HG03135 (cell line): ENCODE measurements around the gene SKA1.
"Not testable (repeated sequence)": the region's sequence is repeated elsewhere in the genome, so short reads cannot be mapped to it uniquely, and the experiment has no call there.

Experiments
- ATAC-seq: cut with Tn5 transposase; IDR thresholded peaks from one replicate; pipeline ENCODE4 v1.9.1; 2021; ENCODE audit warnings: mild to moderate bottlenecking, moderate library complexity; ENCODE audit not compliant: unreplicated experiment

SKA1 gene

DNA sequence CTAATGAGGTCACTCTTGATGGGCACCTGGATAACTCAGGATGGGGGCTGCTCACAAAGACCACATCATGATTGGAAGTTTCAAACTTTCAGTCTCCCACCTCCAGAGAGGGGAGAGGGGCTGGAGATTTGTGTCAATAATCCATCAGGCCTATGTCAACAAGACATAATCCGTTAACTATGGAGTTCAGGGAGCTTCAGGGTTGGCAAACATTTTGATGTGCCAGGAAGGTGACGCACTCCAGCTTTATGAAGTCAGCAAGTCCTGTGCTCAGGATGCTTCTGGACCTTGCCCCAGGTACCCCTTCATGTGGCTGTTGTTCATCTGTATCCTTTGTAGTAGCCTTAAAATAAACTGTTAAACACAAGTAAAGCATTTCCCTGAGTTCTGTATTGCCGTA is 19.0 kb downstream of the SKA1 start:
- no peak for ATAC-seq

DNA sequence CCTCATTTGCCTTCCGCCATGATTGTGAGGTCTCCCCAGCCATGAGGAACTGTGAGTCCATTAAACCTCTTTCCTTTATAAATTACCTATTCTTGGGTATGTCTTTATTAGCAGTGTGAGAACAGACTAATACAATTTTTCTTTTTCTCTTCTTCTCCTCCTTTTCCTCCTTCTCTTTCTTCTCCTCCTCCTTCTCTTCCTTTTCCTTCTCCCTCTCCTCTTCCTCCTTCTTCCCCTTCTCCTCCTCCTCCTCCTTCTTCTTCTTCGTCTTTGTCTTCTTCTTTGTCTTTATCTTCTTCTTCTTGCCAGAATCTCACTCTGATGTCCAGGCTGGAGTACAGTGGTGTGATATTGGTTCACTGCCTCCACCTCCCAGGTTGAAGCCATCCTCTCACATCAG is 20.2 kb downstream of the SKA1 start:
- ATAC-seq = no peak

DNA sequence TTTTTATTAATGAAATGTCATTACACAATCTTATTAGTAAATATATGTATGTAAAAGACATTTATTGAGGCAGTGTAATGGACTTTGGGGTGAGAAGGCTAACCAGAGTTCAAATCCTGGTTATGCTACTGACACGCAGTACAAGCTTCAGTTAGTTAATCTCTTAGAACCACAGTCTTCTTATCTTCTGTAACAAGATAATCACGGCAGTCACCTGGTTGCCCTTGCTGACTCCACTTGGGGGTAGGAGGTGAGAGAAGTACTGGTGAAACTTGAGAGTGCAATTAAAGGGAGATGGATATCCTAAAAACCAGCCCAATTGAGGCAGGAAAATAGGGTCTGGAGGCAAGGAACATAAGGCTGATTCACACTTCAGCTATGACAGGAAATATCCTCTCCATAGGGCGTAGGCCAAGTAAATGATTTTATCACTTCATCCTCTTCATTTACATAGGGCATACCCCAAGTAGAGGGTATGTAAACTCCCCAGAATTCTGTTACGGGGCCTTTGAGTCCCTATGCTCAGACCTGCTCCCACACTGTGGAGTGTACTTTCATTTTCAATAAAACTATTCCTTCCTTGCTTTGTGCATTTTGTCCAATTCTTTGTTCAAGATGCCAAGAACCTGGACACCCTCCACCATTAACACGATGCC is 21.3 kb downstream of the SKA1 start:
- ATAC-seq = no peak

DNA sequence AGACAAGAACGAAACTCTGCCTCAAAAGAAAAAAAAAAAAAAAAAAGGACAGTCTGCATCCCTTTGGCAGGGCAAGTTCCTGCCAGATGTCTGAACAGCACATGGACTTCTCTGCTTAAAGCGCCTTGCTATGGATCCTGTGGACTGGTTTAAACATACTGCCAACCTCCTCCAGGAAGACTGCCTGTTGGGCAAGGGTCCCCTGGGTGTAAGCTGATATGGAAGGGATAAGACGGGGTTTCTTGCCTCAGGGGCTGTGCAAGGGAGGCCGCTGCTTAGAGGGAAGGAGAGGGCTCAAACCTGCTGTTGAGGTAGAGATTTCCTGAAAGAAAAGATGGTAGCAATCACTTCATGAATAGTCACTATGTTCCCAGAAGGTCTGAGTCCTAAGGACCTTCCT is 22.2 kb downstream of the SKA1 start:
- no peak for ATAC-seq

DNA sequence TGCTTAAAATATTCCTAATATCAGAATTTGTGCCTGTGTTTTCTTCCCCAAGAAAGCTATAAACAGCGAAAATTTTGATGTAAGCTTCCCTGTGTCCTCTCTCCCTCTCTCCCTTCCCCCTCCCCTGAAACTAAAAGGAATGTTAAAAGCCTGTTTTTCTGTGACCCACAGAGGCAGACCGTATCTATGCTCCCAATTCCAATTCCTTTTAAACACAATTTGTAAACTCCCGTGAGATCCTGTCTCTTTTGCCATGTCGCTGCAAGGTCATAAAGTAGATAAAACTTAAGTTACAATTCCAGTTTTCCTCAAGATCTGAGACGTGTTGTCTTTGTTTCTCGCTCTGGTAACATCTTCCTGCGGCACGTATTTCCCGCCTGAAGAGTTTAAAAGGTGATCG is 23.3 kb downstream of the SKA1 start:
- no peak for ATAC-seq

DNA sequence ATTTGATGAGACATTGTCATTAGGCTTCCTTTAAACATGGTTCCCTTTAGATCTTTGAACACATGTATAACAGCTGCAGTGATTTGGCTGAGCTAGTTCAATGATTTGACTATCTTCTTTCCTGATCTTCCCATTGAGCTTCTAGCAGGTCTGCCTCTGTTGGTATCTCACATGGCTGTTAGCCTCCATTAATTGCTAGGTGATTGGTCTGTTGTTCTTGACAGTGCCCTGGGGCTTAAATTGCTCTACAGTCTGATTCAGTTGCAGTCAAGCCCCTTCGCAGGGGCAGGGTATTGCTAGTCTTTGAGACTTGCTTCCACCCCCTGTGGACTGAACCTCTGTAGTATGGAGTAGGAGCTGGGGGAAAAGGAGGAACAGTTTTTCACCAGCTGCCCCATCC is 24.1 kb downstream of the SKA1 start:
- no peak for ATAC-seq

DNA sequence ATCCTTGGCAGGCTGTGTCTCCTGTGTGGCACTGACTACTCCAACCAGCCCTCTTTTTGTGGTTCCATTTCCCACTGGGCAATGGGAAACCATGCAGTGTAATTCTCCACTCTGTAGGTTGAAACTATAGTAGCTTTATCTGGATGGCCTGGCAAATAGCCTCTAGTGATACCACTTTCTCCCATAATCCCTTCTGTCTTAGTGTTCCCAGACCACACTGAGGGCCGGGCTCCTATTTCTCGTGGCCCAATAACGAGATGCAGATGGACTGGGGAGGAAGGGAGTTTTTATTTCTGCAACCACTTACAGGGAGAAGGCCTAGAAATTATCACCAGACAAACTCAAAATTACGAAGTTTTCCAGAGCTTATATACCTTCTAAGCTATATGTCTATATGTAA is 24.7 kb downstream of the SKA1 start:
- no peak for ATAC-seq

DNA sequence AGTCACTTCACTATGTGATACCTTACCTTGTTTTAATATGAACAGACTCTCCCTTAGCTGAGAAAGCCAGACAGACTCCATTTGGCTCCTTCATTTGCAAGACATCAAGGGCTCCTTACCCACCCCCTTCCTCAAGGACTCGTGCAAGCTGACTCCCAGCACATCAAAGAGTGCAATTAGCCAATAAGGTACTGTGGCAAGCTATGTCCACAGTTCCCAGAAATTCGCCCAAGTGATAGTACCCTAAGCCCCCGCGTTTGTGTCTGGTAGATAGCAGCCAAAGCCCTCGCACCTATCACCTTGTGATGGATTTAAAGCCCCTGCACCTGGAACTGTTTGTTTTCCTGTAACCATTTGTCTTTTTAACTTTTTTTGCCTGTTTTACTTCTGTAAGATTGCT is 25.6 kb downstream of the SKA1 start:
- ATAC-seq = not testable (repeated sequence)

DNA sequence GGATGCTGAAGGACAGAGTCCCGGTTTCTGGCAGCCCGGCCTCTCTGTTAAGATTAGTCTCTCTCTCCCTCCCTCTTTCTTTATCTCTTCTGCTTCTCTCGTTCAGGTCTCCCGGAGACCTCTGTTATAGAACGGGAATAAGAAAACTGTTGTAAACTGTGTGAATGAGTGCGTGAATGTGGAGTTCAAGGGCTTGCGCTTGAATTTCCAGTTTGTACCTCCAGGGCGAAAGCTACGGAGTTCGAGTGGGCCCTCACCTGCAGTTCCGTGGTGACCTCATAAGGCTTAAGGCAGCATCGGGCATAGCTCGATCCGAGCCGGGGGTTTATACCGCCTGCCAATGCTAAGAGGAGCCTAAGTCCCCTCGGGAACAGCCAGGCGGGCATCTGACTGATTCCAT is 26.4 kb downstream of the SKA1 start:
- no peak for ATAC-seq

DNA sequence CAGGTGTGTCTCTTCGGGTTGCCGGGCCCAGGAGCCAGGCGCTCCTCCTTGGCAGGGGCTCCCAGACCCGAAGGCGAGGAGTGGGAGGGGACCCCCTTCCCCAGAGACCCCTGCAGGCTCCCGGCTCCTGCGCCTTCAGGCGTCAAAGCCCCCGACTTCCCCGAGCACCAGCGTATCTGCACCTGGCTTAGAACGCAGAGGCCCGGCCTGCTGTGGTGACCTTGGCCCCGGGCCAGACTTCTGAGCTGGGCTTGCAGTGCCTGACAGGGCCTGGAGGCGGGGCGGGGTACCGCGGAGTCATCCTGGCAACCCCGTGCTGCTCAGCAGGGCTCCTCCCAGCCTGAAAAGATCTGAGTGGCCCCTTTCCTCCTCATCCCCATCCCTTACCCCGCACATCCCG is 27.0 kb downstream of the SKA1 start:
- ATAC-seq = no peak

DNA sequence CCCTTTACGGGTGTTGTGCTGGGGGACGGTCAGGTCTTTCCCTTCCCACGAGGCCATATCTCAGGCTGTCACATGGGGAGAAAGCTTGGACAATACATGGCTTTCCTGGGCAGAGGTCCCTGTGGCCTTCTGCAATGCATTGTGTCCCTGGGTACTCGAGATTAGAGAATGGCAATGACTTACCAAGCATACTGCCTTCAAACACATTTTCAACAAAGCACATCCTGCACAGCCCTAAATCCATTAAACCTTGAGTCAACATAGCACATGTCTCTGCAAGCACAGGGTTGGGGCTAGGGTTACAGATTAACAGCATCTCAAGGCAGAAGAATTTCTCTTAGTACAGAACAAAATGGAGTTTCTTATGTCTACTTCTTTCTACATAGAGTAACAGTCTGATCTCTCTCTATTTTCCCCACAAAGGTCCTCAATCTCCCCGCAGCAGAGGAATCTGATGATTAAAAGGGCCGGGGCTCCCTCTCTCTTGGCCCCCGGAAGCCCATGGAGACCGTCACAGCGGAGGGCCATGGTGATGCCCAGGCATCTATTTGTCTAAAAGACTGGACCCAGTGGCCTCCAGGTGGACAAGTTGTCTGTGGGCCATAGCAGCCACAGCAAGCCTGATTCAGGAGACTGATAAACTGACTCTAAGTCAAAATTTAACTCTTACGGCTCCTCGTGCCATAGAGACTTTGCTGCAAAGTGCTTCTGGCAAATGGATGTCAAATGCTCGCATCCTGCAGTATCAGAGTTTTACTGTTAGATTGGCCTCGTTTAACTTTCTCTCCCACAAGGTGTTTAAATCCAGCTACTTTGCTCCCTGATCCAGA is 30.1 kb downstream of the SKA1 start:
- ATAC-seq = not testable (repeated sequence)

DNA sequence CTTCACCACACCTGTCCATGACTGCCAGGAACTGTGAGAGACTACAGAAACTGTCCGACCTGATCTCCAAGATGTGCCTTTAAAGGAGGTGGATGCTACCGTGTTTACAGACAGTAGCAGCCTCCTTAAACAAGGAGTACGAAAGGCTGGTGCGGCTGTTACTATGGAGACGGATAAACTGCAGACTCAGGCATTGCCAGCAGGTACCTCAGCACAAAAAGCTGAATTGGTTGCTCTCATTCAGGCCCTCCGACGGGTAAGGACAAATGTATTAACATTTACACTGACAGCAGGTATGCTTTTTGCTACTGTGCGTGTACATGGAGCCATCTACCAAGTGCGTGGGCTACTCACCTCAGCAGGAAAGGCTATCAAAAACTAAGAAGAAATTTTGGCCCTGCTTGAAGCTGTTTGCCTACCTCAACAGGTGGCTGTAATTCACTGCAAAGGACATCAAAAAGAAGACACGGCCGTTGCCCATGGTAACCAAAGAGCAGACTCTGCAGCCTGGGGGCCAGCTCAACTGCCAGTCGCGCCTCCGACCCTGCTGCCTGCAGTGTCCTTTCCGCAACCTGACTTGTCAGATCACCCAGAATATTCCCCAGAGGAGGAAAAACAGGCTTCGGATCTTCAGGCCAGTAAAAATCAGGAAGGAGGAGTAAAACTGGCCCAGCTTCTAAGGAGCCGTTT is 30.9 kb downstream of the SKA1 start:
- no peak for ATAC-seq

DNA sequence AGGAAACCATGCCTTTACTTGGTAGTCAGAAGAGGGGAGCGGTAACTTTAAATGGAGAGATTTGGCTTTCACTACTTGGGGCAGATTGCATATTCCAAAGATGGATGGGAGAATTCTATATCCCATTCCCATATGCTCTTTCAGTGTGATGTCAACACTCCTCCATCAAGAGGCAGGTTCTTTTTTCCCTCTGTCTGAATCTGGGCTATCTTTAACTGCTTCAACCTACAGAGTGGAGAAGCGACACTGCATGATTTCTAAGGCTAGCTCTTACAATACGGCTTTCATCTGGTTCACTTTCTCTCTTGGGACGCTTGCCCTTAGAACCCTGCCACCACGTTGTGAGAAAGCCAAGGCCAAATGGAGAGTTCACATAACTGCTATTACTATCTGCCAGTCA is 34.4 kb downstream of the SKA1 start:
- ATAC-seq = no peak

DNA sequence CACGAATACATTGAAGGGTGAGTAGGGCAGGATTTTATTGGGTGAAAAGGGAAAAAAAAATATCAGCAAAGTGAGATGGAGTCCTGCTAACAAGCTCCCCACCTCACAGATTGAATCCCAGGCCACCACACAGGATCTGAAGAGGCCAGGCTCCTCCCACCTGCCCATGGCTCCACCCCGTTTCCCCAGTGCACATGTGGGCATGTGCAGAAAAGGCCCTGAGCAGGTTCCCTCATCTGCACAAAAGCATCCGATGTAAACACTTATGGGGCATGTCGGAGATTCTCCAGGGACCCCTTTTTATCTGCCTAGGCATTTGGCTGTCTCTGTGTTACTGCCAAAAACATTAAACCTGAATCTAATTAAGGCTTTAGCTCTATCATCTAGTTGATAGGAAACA is 35.2 kb downstream of the SKA1 start:
- ATAC-seq = no peak

DNA sequence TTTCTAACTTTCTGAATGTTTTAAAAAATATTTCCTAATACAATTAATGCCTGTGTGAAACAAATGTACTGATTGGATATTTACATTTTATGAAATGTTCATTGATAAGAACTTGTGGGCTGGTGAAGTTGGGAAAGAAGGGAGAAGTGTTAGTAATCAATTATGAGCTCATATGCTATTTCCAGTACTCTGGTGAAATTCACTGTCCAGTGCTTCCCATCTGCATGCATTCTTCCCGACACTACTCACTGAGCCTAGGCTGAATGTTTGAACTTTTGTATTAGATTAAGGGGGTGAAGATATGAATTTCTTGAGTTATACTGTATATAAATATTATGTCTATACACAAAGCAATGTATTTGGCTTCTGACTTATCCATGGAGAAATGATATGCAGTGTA is 36.0 kb downstream of the SKA1 start:
- no peak for ATAC-seq

DNA sequence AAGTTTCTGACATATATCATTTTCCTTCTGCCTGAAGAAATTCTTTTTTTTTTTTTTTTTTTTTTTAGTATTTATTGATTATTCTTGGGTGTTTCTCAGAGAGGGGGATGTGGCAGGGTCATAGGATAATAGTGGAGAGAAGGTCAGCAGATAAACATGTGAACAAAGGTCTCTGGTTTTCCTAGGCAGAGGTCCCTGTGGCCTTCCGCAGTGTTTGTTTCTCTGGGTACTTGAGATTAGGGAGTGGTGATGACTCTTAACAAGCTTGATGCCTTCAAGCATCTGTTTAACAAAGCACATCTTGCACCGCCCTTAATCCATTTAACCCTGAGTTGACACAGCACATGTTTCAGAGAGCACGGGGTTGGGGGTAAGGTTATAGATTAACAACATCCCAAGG is 42.0 kb downstream of the SKA1 start:
- not testable (repeated sequence) for ATAC-seq

DNA sequence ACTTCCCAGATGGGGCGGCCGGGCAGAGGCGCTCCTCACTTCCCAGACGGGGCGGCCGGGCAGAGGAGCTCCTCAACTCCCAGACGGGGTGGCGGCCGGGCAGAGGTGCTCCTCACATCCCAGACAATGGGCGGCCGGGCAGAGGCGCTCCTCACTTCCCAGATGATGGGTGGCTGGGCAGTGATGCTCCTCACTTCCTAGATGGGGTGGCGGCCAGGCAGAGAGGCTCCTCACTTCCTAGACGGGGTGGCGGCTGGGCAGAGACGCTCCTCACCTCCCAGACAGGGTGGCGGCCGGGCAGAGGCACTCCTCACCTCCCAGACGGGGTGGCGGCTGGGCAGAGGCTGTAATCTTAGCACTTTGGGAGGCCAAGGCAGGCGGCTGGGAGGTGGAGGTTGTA is 42.9 kb downstream of the SKA1 start:
- ATAC-seq = not testable (repeated sequence)

DNA sequence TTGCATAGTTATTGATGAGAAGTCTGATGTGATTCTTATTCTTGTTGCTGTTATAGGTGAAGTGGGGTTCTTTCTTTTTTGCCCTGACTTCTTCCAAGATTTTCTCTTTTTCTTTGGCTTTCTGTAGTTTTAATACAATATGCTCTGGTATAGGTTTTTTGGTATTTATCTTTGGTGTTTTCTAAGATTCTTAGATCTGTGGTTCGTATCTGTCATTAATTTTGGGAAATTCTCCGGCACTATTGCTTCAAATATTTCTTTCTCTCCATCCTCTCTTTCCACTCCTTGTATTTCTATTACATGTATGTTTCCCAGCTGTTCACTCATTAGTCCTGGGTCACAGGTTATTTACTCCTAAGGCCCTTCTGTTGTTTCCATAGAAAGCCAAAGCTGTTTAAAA is 43.8 kb downstream of the SKA1 start:
- no peak for ATAC-seq

DNA sequence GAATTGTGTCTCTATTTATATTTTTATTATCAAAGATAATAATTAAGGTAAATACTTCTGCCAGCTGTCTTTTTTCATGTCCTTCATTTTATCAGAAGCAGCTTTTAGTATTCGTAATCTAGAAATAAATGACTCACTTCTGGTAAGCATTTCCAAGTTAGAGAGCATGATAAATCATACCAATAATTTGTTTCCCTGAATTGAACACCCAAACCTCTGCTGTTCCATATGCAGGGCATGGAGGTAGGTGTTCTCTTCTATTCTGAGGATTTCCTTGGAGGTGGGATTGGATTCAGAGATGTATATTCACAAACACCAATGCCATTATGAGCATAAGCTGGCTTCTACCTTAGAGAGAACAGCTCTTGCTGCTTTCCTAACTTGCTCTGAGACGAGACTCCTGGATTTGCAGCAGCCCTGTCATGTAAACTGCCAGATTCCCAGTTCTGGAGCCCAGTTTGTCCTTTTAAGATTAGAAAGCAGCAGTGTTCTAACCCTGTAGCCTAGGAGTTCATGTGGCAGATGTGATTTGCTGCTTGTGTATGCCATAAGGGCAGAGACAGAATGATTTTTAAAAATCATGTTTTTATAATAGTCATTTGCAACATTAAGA is 47.5 kb downstream of the SKA1 start:
- no peak for ATAC-seq

DNA sequence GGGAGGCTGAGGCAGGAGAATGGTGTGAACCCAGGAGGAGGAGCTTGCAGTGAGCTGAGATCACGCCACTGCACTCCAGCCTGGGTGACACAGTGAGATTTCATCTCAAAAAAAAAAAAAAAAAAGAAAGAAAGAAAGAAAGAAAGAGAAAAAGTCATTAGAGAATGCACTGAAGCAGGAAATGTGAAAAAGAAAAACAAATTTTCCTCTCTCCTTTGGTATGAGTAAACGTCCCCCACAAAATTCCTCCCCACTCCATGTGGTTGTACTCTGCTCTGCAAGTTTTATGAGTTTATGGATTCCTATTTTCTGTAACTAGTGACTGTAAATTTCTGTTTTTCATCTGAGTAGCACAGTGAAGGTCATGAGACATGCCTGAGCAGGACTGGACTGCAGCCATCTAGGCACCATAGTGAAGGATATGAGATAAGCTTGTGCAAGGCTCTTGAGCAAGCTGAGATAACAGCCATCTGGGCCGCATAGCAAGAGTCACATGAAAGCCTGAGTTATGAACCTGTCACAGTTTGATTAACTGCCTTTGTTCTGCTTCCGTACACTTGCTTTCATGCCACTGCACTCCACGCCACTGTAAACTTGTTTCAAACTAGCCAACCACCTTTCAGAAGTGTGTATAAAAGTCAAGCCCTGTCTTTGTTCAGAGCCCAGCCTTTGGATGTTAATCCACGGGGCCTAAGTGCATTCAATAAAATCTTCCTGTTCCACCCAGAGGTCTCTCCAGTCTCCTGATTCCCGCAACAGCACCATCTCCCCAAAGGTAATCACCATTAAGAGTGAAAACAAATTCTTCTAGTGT is 50.2 kb downstream of the SKA1 start:
- ATAC-seq = no peak

DNA sequence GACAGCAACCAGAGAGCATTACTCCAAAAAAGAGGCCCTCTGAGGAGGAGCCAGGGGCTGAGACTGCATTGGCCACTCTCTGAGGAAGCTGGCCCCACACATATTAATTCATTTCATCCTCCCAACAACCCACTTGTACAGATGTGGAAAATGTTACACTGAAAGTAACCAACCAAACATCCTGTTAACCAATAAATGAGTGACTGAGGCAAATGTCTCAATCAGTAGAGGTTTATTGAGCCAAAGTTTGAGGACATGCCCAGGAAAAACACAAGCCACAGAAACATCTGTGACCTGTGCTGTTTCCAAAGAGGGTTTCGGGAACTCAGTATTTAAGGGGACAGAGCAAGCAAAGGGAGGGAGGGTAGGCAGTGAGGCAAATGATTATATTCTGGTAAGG is 53.0 kb downstream of the SKA1 start:
- no peak for ATAC-seq
